HepG2 (cell line): Measurements from ENCODE around the gene RSL1D1. TPM values are rescaled to one million over a fixed set of nuclear protein-coding genes. Genes with fewer than 3 reads are reported as not detected.
"Not testable (repeated sequence)": the region's sequence is repeated elsewhere in the genome, so short reads cannot be mapped to it uniquely, and the experiment has no call there.

Experiments
- ATAC-seq: fragments of 200-7000 bp; cut with Tn5 transposase; 3 replicates; pipeline ENCODE4 v1.9.1; 2020; ENCODE audit warnings: mild to moderate bottlenecking, moderate library complexity
- BruUV-seq: library from RNA; stranded (reverse); fragments of 400-500 nt; replicated peaks from 2 replicates; lab custom pipeline; 2021; lab: Mats Ljungman, UMichigan
- CTCF ChIA-PET: fragments of 300-600 bp; formaldehyde crosslinking; extraction: SDS; loops from one replicate; lab custom pipeline; 2021; ENCODE audit warnings: low total read pairs, inconsistent platforms, low intra/inter-chr PET ratio; lab: Yijun Ruan, JAX
- POLR2A ChIA-PET: fragments of 350-600 bp; sonication (Branson Sonifier 250); formaldehyde crosslinking; loops from one replicate; lab custom pipeline; 2020; ENCODE audit warnings: antibody characterized with exemption, inconsistent platforms; lab: Yijun Ruan, JAX
- DNase-seq: peaks from one replicate; pipeline ENCODE4 v3.0.0-alpha.2; 2015; ENCODE audit warnings: low spot score
- FAIRE-seq: peaks from 3 replicates; lab custom pipeline; 2011; peaks lifted over from hg19 to GRCh38; lab: Jason Lieb, UNC
- H2AFZ ChIP-seq: one replicate; pipeline ENCODE4 v1.6.1; 2011; ENCODE audit warnings: low read length, inconsistent platforms
- H3K27ac ChIP-seq: fragments of 300-600 bp; 3 replicates; pipeline ENCODE4 v1.8.0; 2011; ENCODE audit warnings: mixed run types, mild to moderate bottlenecking, mixed read lengths, low read length, inconsistent platforms; ENCODE audit not compliant: insufficient read depth; ENCODE audit errors: extremely low read length
- H3K27me3 ChIP-seq, 2 experiments: fragments of 200-600 bp in 1 of 2; 2 replicates in 1 of 2; 3 replicates in 1 of 2; pipeline versions ENCODE4 v1.6.0 to v1.8.0; 2011; ENCODE audit warnings: low read length in 2 of 2, mild to moderate bottlenecking in 2 of 2, moderate library complexity in 2 of 2, inconsistent platforms in 1 of 2; ENCODE audit not compliant: insufficient read depth in 2 of 2, control insufficient read depth in 1 of 2
- H3K36me3 ChIP-seq, 2 experiments: fragments of 200-600 bp in 1 of 2; replicated peaks in 1 of 2; 2 replicates in 1 of 2; 3 replicates in 1 of 2; pipeline versions ENCODE4 v1.5.1 to v1.8.0; 2011; ENCODE audit warnings: low read length in 2 of 2, inconsistent platforms in 1 of 2; ENCODE audit not compliant: insufficient read depth in 2 of 2, control insufficient read depth in 1 of 2
- H3K4me1 ChIP-seq: 2 replicates; pipeline ENCODE4 v1.5.1; 2012; ENCODE audit warnings: low read length, inconsistent platforms; ENCODE audit not compliant: insufficient read depth
- H3K4me2 ChIP-seq: 2 replicates; pipeline ENCODE4 v1.6.0; 2011; ENCODE audit warnings: low read depth, low read length, inconsistent platforms
- H3K4me3 ChIP-seq, 3 experiments: fragments of 200-600 bp in 1 of 3; sonication (generic), shearing (Covaris generic) in 1 of 3; replicated peaks in 1 of 3; 2 replicates each; pipeline ENCODE4 v1.5.1; 2011 to 2016; ENCODE audit warnings: low read length in 3 of 3, inconsistent platforms in 2 of 3, low read depth in 2 of 3, mild to moderate bottlenecking in 2 of 3, control low read depth in 1 of 3, mixed read lengths in 1 of 3; ENCODE audit not compliant: insufficient read depth in 1 of 3
- H3K79me2 ChIP-seq: one replicate; pipeline ENCODE4 v1.6.1; 2011; ENCODE audit warnings: low read length, inconsistent platforms; ENCODE audit not compliant: insufficient read depth
- H3K9ac ChIP-seq: 2 replicates; pipeline ENCODE4 v1.6.0; 2011; ENCODE audit warnings: mild to moderate bottlenecking, low read depth, low read length, inconsistent platforms; ENCODE audit not compliant: insufficient read depth
- H3K9me3 ChIP-seq: 2 replicates; pipeline ENCODE4 v1.5.1; 2012; ENCODE audit warnings: mild to moderate bottlenecking, low read length
- H4K20me1 ChIP-seq: 2 replicates; pipeline ENCODE4 v1.6.0; 2011; ENCODE audit warnings: inconsistent platforms, mild to moderate bottlenecking, low read length, moderate library complexity; ENCODE audit not compliant: insufficient read depth
- ATF4 ChIP-seq, 2 experiments: fragments of 450-650 bp in 1 of 2; sonication (generic) in 1 of 2; formaldehyde crosslinking; IDR thresholded peaks; 2 replicates each; pipeline versions ENCODE4 v1.5.0 to v1.8.0; 2020 to 2022; ENCODE audit warnings: mild to moderate bottlenecking in 1 of 2, missing genetic modification reagents in 1 of 2
- FOXO4 ChIP-seq: sonication (generic); formaldehyde crosslinking; conservative IDR thresholded peaks from 2 replicates; pipeline ENCODE4 v1.8.1; 2023; ENCODE audit warnings: missing genetic modification reagents
- ZNF770 ChIP-seq: sonication (generic); formaldehyde crosslinking; IDR thresholded peaks from 2 replicates; pipeline ENCODE4 v1.5.0; 2020; ENCODE audit warnings: mild to moderate bottlenecking, missing genetic modification reagents
- WGBS: methylation state at CpG from one replicate; pipeline ENCODE4 v1.1.6; 2017; ENCODE audit warnings: low lambda C conversion rate; 5-methylcytosine and 5-hydroxymethylcytosine counted together
- in situ Hi-C: cut with HindIII; loops from 2 replicates; pipeline ENCODE4 v1.10.0; 2017; ENCODE audit warnings: low pct_unique_long_range_greater_than_20kb; ENCODE audit not compliant: extremely low pct_ligation_motif_present
- intact Hi-C: fragments of 100-400 bp; cut with micrococcal nuclease; formaldehyde crosslinking; loops from one replicate; pipeline ENCODE4 v1.10.0; 2022; ENCODE audit not compliant: unreplicated experiment
- polyA plus RNA-seq, 8 experiments: library from polyadenylated mRNA; depleted of rRNA in 3 of 8; stranded (reverse) in 7 of 8; unstranded in 1 of 8; fragments of >200 nt; fragmentation: Illumina TruSeq in 4 of 8; extraction: Trizol in 4 of 8; gene quantifications; 2 replicates each; pipeline versions ENCODE4 v1.2.1 to v1.2.3, GENCODE V29; 2011 to 2016; ENCODE audit warnings: low read depth in 4 of 8, missing spikeins in 1 of 8, mixed read lengths in 1 of 8; ENCODE audit not compliant: insufficient read depth in 1 of 8
- total RNA-seq, 5 experiments: library from RNA; depleted of rRNA; stranded (reverse); fragments of >200 nt; fragmentation: Illumina TruSeq; extraction: Trizol; gene quantifications; 2 replicates each; pipeline ENCODE4 v1.2.3, GENCODE V29; 2016; ENCODE audit warnings: low read depth in 1 of 5

RSL1D1 gene
- total and polyA plus RNA-seq, 2 of the 13 experiments (the other 11 are each of a cell fraction or from before 2014, with no cell fraction given): 187 to 343 TPM

GRCh38 chr16:11823645-11824044 is 27.7 kb downstream of the RSL1D1 start:
- DNase-seq, H3K9me3 ChIP-seq, ATAC-seq, H3K27ac ChIP-seq, H3K79me2 ChIP-seq, H3K27me3 ChIP-seq, CTCF ChIA-PET, H2AFZ ChIP-seq, H3K9ac ChIP-seq, BruUV-seq, H4K20me1 ChIP-seq, FAIRE-seq, H3K4me2 ChIP-seq, intact Hi-C loops, H3K4me3 ChIP-seq, in situ Hi-C loops, H3K36me3 ChIP-seq: not testable (repeated sequence)
- WGBS: 81% methylated on average over 5 of the region's 5 CpGs
- TF ChIP-seq ATF4 (CRISPR knock-in tag; IDR thresholded peaks at IDR 0.05): 0 out of 4 replicates have a peak, but pooled peaks of 1 of the 2 experiments have one; percentile 12
- 0 out of 2 replicates have a peak, but pooled peaks have one; percentile 35 for TF ChIP-seq FOXO4 (CRISPR knock-in tag)
- peak; percentile 50; the same call in 1 of the 2 replicates for TF ChIP-seq ZNF770 (CRISPR knock-in tag)
- peaks cover 42% of the 10 kb centered on the region for H3K4me1 ChIP-seq
- POLR2A ChIA-PET: interaction anchor here (1.1 to 6.5 kb wide), 6 partner anchors 12 to 80 kb away, joined by 4 to 65 read pairs (median 14); partner anchors contain the start of genes RSL1D1, TXNDC11 and ZC3H7A
